DMS79 (cell line): ENCODE results near the gene ARL16.

Experiments
- DNase-seq: peaks from one replicate; lab custom pipeline; 2025; lab: John Stamatoyannopoulos, UW

Gene ARL16

GRCh38 chr17:81666342-81667191, 17.0 kb downstream of the ARL16 start, which contains the start of the genes CCDC137 and OXLD1:
Gene CCDC137 (plus strand): TSS chr17:81666737. CDS start chr17:81666767, 30 bp downstream.
Gene OXLD1 (minus strand): TSS chr17:81666605. CDS start chr17:81666577, 28 bp downstream.
- DNase-seq: peak; percentile 50

- no peak for DNase-seq
These were observed 17.6 kb downstream of the ARL16 start for GRCh38 chr17:81666092-81666341.

- DNase-seq: no peak
These were observed 18.1 kb downstream of the ARL16 start for GRCh38 chr17:81665205-81666091.

GRCh38 chr17:81664051-81664470, 19.5 kb downstream of the ARL16 start:
- DNase-seq: no peak

GRCh38 chr17:81662002-81662401, 21.6 kb downstream of the ARL16 start:
- DNase-seq: no peak

GRCh38 chr17:81660441-81660840, 23.2 kb downstream of the ARL16 start:
- no peak for DNase-seq

GRCh38 chr17:81659038-81659437, 24.6 kb downstream of the ARL16 start:
- no peak for DNase-seq

GRCh38 chr17:81656835-81657234, 26.8 kb downstream of the ARL16 start:
- no peak for DNase-seq

- DNase-seq: no peak
These were observed 27.4 kb downstream of the ARL16 start, which contains the start of gene PDE6G for GRCh38 chr17:81656118-81656743. Gene PDE6G (minus strand): TSS chr17:81656542. CDS start chr17:81653305, 3,237 bp downstream.

- DNase-seq: no peak
These were observed 28.0 kb downstream of the ARL16 start for GRCh38 chr17:81655378-81656117.

- DNase-seq: no peak
These were observed 30.5 kb downstream of the ARL16 start for GRCh38 chr17:81652906-81653771.

GRCh38 chr17:81651692-81652091, 31.9 kb downstream of the ARL16 start:
- no peak for DNase-seq

GRCh38 chr17:81650951-81651350, 32.6 kb downstream of the ARL16 start:
- no peak for DNase-seq

GRCh38 chr17:81648707-81649085, 34.9 kb downstream of the ARL16 start:
- DNase-seq: no peak

- DNase-seq: no peak
These were observed 35.4 kb downstream of the ARL16 start for GRCh38 chr17:81648013-81648706.

GRCh38 chr17:81647640-81648012, 36.0 kb downstream of the ARL16 start:
- no peak for DNase-seq

- DNase-seq: no peak
These were observed 36.6 kb downstream of the ARL16 start for GRCh38 chr17:81646869-81647600.

- DNase-seq: no peak
These were observed 38.3 kb downstream of the ARL16 start for GRCh38 chr17:81644976-81645952.
